Measurements from ENCODE around the gene RAB36. TPM values are rescaled to one million over a fixed set of nuclear protein-coding genes. Genes with fewer than 3 reads are reported as not detected.
A peak's percentile ranks its signal among the peaks of the same experiment; 100 is the strongest.

The RAB36 gene
- total and polyA plus RNA-seq, 8 donors = 3.8 to 15.0 (median 10.1) TPM

GRCh38 chr22:23119494-23120414 is 25.5 kb upstream of the RAB36 start:
- intact Hi-C loops (cut with DNase I) = no loop called here
- ATAC-seq (no peak), DNase-seq (peak in 1 of 4 donors; percentile 40)
- H3K27me3 ChIP-seq = no peaks in the 10 kb centered on the region
- H3K4me1 ChIP-seq = no peaks in the 10 kb centered on the region
- H3K4me3 ChIP-seq = no peak overlapping the region
- H3K27ac ChIP-seq = no peak overlapping the region
- no peaks in the 10 kb centered on the region for H3K36me3 ChIP-seq
- no peak for TF ChIP-seq CTCF (IDR thresholded peaks at IDR 0.05)
- H3K9me3 ChIP-seq = no peaks in the 10 kb centered on the region

- intact Hi-C loops (cut with DNase I) = no loop called here
- no peak for TF ChIP-seq CTCF (IDR thresholded peaks at IDR 0.05)
- no peaks in the 10 kb centered on the region for H3K4me1 ChIP-seq
- H3K36me3 ChIP-seq = no peaks in the 10 kb centered on the region
- no peak overlapping the region for H3K27ac ChIP-seq
- H3K4me3 ChIP-seq = no peak overlapping the region
- H3K9me3 ChIP-seq = no peaks in the 10 kb centered on the region
- DNase-seq = peak in 1 of 4 donors; percentile 24
- no peaks in the 10 kb centered on the region for H3K27me3 ChIP-seq
- no peak for ATAC-seq
Measured at GRCh38 chr22:23120415-23120899, 24.8 kb upstream of the RAB36 start.

DNA sequence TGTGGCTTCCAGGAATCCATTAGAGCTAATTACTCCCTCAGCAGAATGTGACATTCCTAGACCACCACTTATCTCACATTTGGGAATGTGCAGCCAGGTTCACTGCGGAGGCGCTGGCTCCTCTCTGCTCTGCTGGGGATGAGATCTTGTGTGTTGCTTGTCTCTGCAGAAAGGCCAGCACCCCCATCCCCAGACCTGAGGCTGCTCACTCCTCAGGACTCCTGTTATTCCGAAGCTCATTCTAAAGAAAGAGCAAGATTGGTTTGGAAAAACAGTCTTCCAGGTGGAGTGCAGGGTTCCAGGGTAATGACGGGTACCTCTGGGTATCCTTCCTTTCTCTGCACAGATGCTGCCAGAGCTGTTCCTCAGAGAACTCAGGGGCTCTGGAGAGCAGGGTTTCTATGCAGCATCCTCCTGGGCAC is 24.3 kb upstream of the RAB36 start:
- no peak for TF ChIP-seq CTCF (IDR thresholded peaks at IDR 0.05)
- DNase-seq (peak in 1 of 4 donors; percentile 30), ATAC-seq (no peak)
- Histone ChIP-seq H3K27ac (no peak overlapping the region), H3K27me3 (no peaks in the 10 kb centered on the region), H3K4me3 (no peak overlapping the region), H3K36me3 (no peaks in the 10 kb centered on the region), H3K9me3 (no peaks in the 10 kb centered on the region), H3K4me1 (no peaks in the 10 kb centered on the region)
- intact Hi-C loops (cut with DNase I) = no loop called here

GRCh38 chr22:23121424-23121823 is 23.9 kb upstream of the RAB36 start:
- ATAC-seq = no peak
- Histone ChIP-seq H3K27me3 (no peaks in the 10 kb centered on the region), H3K4me3 (no peak overlapping the region), H3K36me3 (no peaks in the 10 kb centered on the region), H3K9me3 (no peaks in the 10 kb centered on the region), H3K4me1 (no peaks in the 10 kb centered on the region), H3K27ac (no peak overlapping the region)
- intact Hi-C loops (cut with DNase I) = no loop called here
- TF ChIP-seq CTCF (IDR thresholded peaks at IDR 0.05) = no peak
- peak in 1 of 4 donors; percentile 28 for DNase-seq

- Histone ChIP-seq H3K27ac (no peak overlapping the region), H3K4me1 (no peaks in the 10 kb centered on the region), H3K9me3 (no peaks in the 10 kb centered on the region), H3K4me3 (no peak overlapping the region), H3K36me3 (no peaks in the 10 kb centered on the region), H3K27me3 (no peaks in the 10 kb centered on the region)
- ATAC-seq (no peak), DNase-seq (peak in 1 of 4 donors; percentile 39)
- no peak for TF ChIP-seq CTCF (IDR thresholded peaks at IDR 0.05)
- intact Hi-C loops (cut with DNase I) = no loop called here
Measured at GRCh38 chr22:23122216-23122957, 22.9 kb upstream of the RAB36 start.
